Endothelial cell of umbilical vein (primary cell): ENCODE data around the gene ADD1. TPM values are rescaled to one million over a fixed set of nuclear protein-coding genes. Genes with fewer than 3 reads are reported as not detected.

Experiments
- BruUV-seq: library from RNA; stranded (reverse); fragments of 400-500 nt; replicated peaks from 2 replicates; lab custom pipeline; 2021; lab: Mats Ljungman, UMichigan
- CTCF ChIA-PET: fragments of 300-600, 350-600 bp; sonication (Branson Sonifier 250); formaldehyde crosslinking; loops from one replicate; lab custom pipeline; 2021; ENCODE audit warnings: antibody characterized with exemption, inconsistent platforms; lab: Charles Lee
- POLR2A ChIA-PET: fragments of 300-600, 350-600 bp; sonication (Branson Sonifier 250); formaldehyde crosslinking; loops from one replicate; lab custom pipeline; 2021; ENCODE audit warnings: antibody characterized with exemption, inconsistent platforms; lab: Charles Lee
- DNase-seq: peaks from one replicate; pipeline ENCODE4 v3.0.0-alpha.2; 2011; ENCODE audit warnings: low read depth, low spot score
- FAIRE-seq: peaks from 2 replicates; lab custom pipeline; 2011; peaks lifted over from hg19 to GRCh38; lab: Jason Lieb, UNC
- H2AFZ ChIP-seq: 2 replicates; pipeline ENCODE4 v1.6.0; 2012; ENCODE audit warnings: low read depth, low read length, control low read depth, inconsistent platforms
- H3K27ac ChIP-seq: 2 replicates; pipeline ENCODE4 v1.5.1; 2011; ENCODE audit warnings: low read depth, mild to moderate bottlenecking, control low read depth, low read length, moderate library complexity; ENCODE audit not compliant: insufficient read depth
- H3K27me3 ChIP-seq, 2 experiments: 2 replicates each; pipeline versions ENCODE4 v1.6.0 to v1.6.1; 2011; ENCODE audit warnings: low read length in 2 of 2, mixed read lengths in 1 of 2; ENCODE audit not compliant: control insufficient read depth in 2 of 2, insufficient read depth in 2 of 2
- H3K36me3 ChIP-seq, 2 experiments: 2 replicates in 1 of 2; 3 replicates in 1 of 2; pipeline ENCODE4 v1.5.1; 2011; ENCODE audit warnings: low read length in 2 of 2, mild to moderate bottlenecking in 1 of 2, moderate library complexity in 1 of 2; ENCODE audit not compliant: control insufficient read depth in 2 of 2, insufficient read depth in 2 of 2; ENCODE audit errors: extremely low read depth in 1 of 2
- H3K4me1 ChIP-seq: 3 replicates; pipeline ENCODE4 v1.5.1; 2011; ENCODE audit warnings: mild to moderate bottlenecking, low read length; ENCODE audit not compliant: control insufficient read depth, insufficient read depth; ENCODE audit errors: extremely low read depth
- H3K4me2 ChIP-seq: 2 replicates; pipeline ENCODE4 v1.6.1; 2011; ENCODE audit warnings: low read length, control low read depth, mixed read lengths; ENCODE audit not compliant: insufficient read depth
- H3K4me3 ChIP-seq, 3 experiments: fragments of 200-600 bp in 1 of 3; sonication (generic), shearing (Covaris generic) in 1 of 3; replicated peaks in 1 of 3; 2 replicates each; pipeline ENCODE4 v1.5.1; 2011 to 2016; ENCODE audit warnings: control low read depth in 3 of 3, low read length in 3 of 3, mild to moderate bottlenecking in 2 of 3, inconsistent platforms in 1 of 3, low read depth in 1 of 3, moderate library complexity in 1 of 3; ENCODE audit not compliant: insufficient read depth in 1 of 3
- H3K79me2 ChIP-seq: 2 replicates; pipeline ENCODE4 v1.6.0; 2012; ENCODE audit warnings: low read length, inconsistent platforms; ENCODE audit not compliant: control insufficient read depth, insufficient read depth
- H3K9ac ChIP-seq: replicated peaks from 2 replicates; pipeline ENCODE3; 2011; ENCODE audit warnings: low read length, control low read depth; ENCODE audit not compliant: insufficient read depth; ENCODE audit errors: extremely low read depth
- H3K9me1 ChIP-seq: replicated peaks from 3 replicates; pipeline ENCODE4 v1.6.0; 2011; ENCODE audit warnings: mild to moderate bottlenecking, low read length; ENCODE audit not compliant: control insufficient read depth, insufficient read depth; ENCODE audit errors: extremely low read depth
- H3K9me3 ChIP-seq: replicated peaks from 2 replicates; pipeline ENCODE4 v1.5.1; 2012; ENCODE audit warnings: low read length, inconsistent platforms; ENCODE audit not compliant: control insufficient read depth, insufficient read depth
- H4K20me1 ChIP-seq: replicated peaks from 2 replicates; pipeline ENCODE3; 2011; ENCODE audit warnings: mild to moderate bottlenecking, low read length; ENCODE audit not compliant: control insufficient read depth, insufficient read depth; ENCODE audit errors: extremely low read depth
- FOS ChIP-seq: IDR thresholded peaks from 2 replicates; pipeline ENCODE4 v1.6.1; 2011; ENCODE audit warnings: mild to moderate bottlenecking, low read length, moderate library complexity, borderline replicate concordance; ENCODE audit not compliant: insufficient read depth
- GATA2 ChIP-seq: IDR thresholded peaks from 2 replicates; pipeline ENCODE4 v1.7.0; 2011; ENCODE audit warnings: low read depth, mild to moderate bottlenecking, moderate library complexity, mixed read lengths, low read length; ENCODE audit not compliant: insufficient read length, insufficient read depth
- MYC ChIP-seq: IDR thresholded peaks from one replicate; pipeline ENCODE4 v1.6.1; 2011; ENCODE audit warnings: mild to moderate bottlenecking, low read depth, low read length
- POLR2A ChIP-seq: IDR thresholded peaks from 2 replicates; pipeline ENCODE4 v1.6.1; 2012; ENCODE audit warnings: low read depth, mild to moderate bottlenecking, control low read depth, low read length
- POLR2AphosphoS5 ChIP-seq: IDR thresholded peaks from 2 replicates; pipeline ENCODE4 v1.6.1; 2012; ENCODE audit warnings: low read depth, mild to moderate bottlenecking, control low read depth, low read length, moderate library complexity; ENCODE audit not compliant: insufficient read depth
- dilution Hi-C: fragments of 300-500 bp; cut with MboI; formaldehyde crosslinking; loops from one replicate; pipeline ENCODE4 v1.15.0; 2019; ENCODE audit warnings: low sequenced_read_pairs; ENCODE audit not compliant: extremely low pct_ligation_motif_present
- intact Hi-C: fragments of 100-400 bp; cut with micrococcal nuclease; formaldehyde crosslinking; loops from one replicate; pipeline ENCODE4 v1.10.0; 2022
- polyA plus RNA-seq, 4 experiments: library from polyadenylated mRNA; depleted of rRNA in 3 of 4; stranded (reverse) in 3 of 4; unstranded in 1 of 4; fragments of >200 nt; gene quantifications; 2 replicates each; pipeline versions ENCODE4 v1.2.1 to v1.2.3, GENCODE V29; 2011 to 2012; ENCODE audit warnings: missing spikeins in 1 of 4
- total RNA-seq: library from RNA; stranded (reverse); gene quantifications from 2 replicates; pipeline ENCODE4 v1.2.3, GENCODE V29; 2021
- TF ChIP-seq, protein P1 (sequence below), 2 donors: IDR thresholded peaks; 1 replicate in 1 of 2; 2 replicates in 1 of 2; pipeline ENCODE4 v1.5.1; 2011; ENCODE audit warnings: low read length in 2 of 2, mild to moderate bottlenecking in 2 of 2, moderate library complexity in 2 of 2, control low read depth in 1 of 2, inconsistent platforms in 1 of 2, low read depth in 1 of 2; ENCODE audit not compliant: insufficient read depth in 1 of 2; ENCODE audit errors: extremely low read depth in 1 of 2
- TF ChIP-seq, protein P2 (sequence below): IDR thresholded peaks from 2 replicates; pipeline ENCODE4 v1.6.1; 2011; ENCODE audit not compliant: insufficient read depth, insufficient read length

The ADD1 gene
- total and polyA plus RNA-seq, 2 donors (not counting 3 experiments of a cell fraction or from before 2014, with no cell fraction given), result 219 to 305 TPM

DNA sequence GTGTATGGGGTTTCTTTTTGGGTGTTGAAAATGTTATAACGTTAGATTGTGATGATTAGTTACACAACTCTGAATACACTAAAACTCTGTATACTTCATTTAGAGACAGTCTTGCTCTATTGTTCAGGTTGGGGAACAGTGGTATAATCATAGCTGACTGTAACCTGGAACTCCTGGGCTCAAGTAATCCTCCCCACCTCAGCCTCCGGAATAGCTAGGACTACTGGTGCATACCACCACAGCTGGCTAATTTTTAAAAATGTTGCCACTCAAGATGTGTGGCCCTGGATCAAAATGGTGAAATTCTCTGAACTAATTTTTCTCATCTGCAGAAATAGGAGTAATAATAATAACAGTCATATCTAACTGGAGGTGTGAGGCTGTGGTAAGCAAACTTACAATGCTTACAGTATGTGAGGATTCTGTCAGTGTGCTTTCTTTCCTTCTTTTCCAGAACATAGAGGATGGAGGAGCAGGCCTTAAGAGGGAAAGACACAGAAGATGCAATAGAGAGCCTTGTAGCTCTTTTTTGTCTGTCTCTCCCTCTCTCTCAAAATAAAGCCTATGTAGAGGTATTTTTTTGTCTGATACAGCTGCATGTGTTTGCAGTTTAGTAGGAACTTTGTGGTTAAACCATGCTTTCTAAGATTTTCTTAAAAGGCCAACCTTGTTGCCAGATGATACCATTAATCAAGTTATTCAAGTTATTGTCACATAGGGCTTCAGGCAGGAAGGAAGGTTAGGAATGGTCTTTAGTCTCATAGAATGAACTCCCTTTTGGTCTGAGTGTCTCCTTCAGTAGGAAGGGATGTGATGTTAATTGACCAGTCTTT is 7.5 kb downstream of the ADD1 start:
- H3K4me1 ChIP-seq, result no peaks in the 10 kb centered on the region
- ChIA-PET CTCF (interaction anchor here (1.6 kb wide), 1 partner anchor 88 kb away, joined by 6 read pairs; no protein-coding TSS in a partner anchor), POLR2A (no interaction called here)
- H3K9me3 ChIP-seq, result no peaks in the 10 kb centered on the region
- no peak overlapping the region for H3K4me2 ChIP-seq
- no TSS peak for BruUV-seq
- H3K36me3 ChIP-seq, result peaks cover 0 to 3% of the 10 kb centered on the region in 2 experiments
- TF ChIP-seq POLR2A (no peak), FOS (no peak), POLR2AphosphoS5 (no peak), GATA2 (no peak), MYC (no peak)
- TF ChIP-seq, protein P1, sequence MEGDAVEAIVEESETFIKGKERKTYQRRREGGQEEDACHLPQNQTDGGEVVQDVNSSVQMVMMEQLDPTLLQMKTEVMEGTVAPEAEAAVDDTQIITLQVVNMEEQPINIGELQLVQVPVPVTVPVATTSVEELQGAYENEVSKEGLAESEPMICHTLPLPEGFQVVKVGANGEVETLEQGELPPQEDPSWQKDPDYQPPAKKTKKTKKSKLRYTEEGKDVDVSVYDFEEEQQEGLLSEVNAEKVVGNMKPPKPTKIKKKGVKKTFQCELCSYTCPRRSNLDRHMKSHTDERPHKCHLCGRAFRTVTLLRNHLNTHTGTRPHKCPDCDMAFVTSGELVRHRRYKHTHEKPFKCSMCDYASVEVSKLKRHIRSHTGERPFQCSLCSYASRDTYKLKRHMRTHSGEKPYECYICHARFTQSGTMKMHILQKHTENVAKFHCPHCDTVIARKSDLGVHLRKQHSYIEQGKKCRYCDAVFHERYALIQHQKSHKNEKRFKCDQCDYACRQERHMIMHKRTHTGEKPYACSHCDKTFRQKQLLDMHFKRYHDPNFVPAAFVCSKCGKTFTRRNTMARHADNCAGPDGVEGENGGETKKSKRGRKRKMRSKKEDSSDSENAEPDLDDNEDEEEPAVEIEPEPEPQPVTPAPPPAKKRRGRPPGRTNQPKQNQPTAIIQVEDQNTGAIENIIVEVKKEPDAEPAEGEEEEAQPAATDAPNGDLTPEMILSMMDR (IDR thresholded peaks at IDR 0.05; ENCODE audit: extremely low read depth in 1 of 2, insufficient read depth in 1 of 2, low read depth in 1 of 2, low read length in 2 of 2), result no peak
- TF ChIP-seq, protein P2, sequence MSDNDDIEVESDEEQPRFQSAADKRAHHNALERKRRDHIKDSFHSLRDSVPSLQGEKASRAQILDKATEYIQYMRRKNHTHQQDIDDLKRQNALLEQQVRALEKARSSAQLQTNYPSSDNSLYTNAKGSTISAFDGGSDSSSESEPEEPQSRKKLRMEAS, result no peak
- H3K4me3 ChIP-seq, result no peak overlapping the region
- H3K27ac ChIP-seq, result no peak overlapping the region
- H3K9ac ChIP-seq, result no peak overlapping the region
- no peaks in the 10 kb centered on the region for H3K9me1 ChIP-seq
- H4K20me1 ChIP-seq, result peaks cover 7% of the 10 kb centered on the region
- peaks cover 87% of the 10 kb centered on the region for H3K79me2 ChIP-seq
- dilution Hi-C loops, result no loop called here
- DNase-seq (no peak), FAIRE-seq (no peak)
- intact Hi-C loops, result no loop called here
- H2AFZ ChIP-seq, result no peak overlapping the region
- H3K27me3 ChIP-seq, result no peaks in the 10 kb centered on the region
